Psoas muscle (tissue), 8 donors: Measurements from ENCODE around the gene MIPEP. TPM values are rescaled to one million over a fixed set of nuclear protein-coding genes. Genes with fewer than 3 reads are reported as not detected.

Source experiments
- ATAC-seq, 4 donors: fragments of 200-7000 bp; cut with Tn5 transposase; one replicate each; pipeline ENCODE4 v1.9.1; 2020; ENCODE audit warnings: moderate library complexity in 3 of 4, mild to moderate bottlenecking in 2 of 4
- DNase-seq, 2 donors: peaks; one replicate each; pipeline ENCODE4 v3.0.0-alpha.2; 2020
- H3K27ac ChIP-seq: fragments of 200-600 bp; one replicate; pipeline ENCODE4 v1.8.0; 2022
- H3K27me3 ChIP-seq, 3 donors: fragments of 200-600 bp in 1 of 3; one replicate each; pipeline versions ENCODE4 v1.6.1 to v1.8.0; 2013 to 2022; ENCODE audit warnings: low read length in 2 of 3, mild to moderate bottlenecking in 2 of 3, moderate library complexity in 1 of 3; ENCODE audit not compliant: insufficient read depth in 3 of 3
- H3K36me3 ChIP-seq, 2 donors: fragments of 200-600 bp in 1 of 2; one replicate each; pipeline versions ENCODE4 v1.6.1 to v1.8.0; 2013 to 2022; ENCODE audit warnings: low read depth in 1 of 2, mild to moderate bottlenecking in 1 of 2, moderate library complexity in 1 of 2; ENCODE audit not compliant: insufficient read depth in 1 of 2
- H3K4me1 ChIP-seq: fragments of 200-600 bp; one replicate; pipeline ENCODE4 v1.8.0; 2022
- H3K4me3 ChIP-seq: fragments of 200-600 bp; one replicate; pipeline ENCODE4 v1.8.0; 2022; ENCODE audit warnings: mild to moderate bottlenecking
- H3K9me3 ChIP-seq: fragments of 200-600 bp; one replicate; pipeline ENCODE4 v1.8.0; 2022
- WGBS, 3 donors: extraction: QIAGEN DNeasy Blood & Tissue Kit; methylation state at CpG; one replicate each; pipeline versions ENCODE4 v1.1.6 to v1.1.7; 2013; 5-methylcytosine and 5-hydroxymethylcytosine counted together
- intact Hi-C, 2 donors: fragments of 100-400 bp; cut with DNase I; formaldehyde crosslinking; loops; one replicate each; pipeline versions ENCODE4 v1.11.0 to v1.14.2; 2022
- polyA plus RNA-seq, 3 donors: library from polyadenylated mRNA; stranded (reverse); fragments of 200-250 nt; gene quantifications; one replicate each; pipeline ENCODE4 v1.2.3, GENCODE V29; 2013
- total RNA-seq, 4 donors: library from RNA; stranded (reverse); fragmentation: NEBNext Ultra II Directional in 2 of 4; extraction: Animal tissue kit (Norgen Biotek cat#: 25700) in 2 of 4; gene quantifications; one replicate each; pipeline versions ENCODE4 v1.2.1 to v1.2.4, GENCODE V29; 2021 to 2023
- TF ChIP-seq, protein P1 (sequence below): fragments of 200-600 bp; IDR thresholded peaks from one replicate; pipeline ENCODE4 v1.8.0; 2022; ENCODE audit warnings: antibody characterized with exemption
- donor health status: healthy with polysubstance abuse.
- donor health status: DM: no; HTN: no; CAD: no; lungs with moderate emphysema.
- donor health status: Bipolar disorder and iron deficiency.
- donor health status: healthy.
- donor health status: DM: yes; HTN: yes; CAD: no.
- donor health status: DM: no; HTN: no; CAD: no.
- donor health status: DM: no; HTN: no; CAD: no.
- donor health status: DM: yes; HTN: yes; CAD: no.

The MIPEP gene
- total and polyA plus RNA-seq, 7 donors = 13.3 to 28.2 (median 17.0) TPM

DNA sequence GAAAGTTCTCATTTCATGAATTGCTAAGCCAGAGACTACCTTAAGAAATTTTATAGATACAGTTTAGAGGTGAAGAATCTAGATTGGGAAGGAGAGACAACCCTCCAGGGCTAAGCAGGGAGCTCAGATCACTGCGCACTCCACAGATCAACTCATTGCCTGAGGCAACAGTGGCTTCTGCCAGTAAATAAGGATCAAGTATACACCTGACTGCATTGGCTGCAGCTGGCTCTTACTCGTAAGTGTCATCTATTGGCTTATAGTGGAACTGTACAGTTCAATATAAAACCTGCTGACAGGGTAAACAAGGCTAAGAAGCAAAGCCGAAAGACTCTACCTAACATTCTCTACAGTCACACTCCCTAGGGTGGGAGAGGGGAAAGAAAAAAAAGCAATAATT, 26.1 kb upstream of the MIPEP start:
- ATAC-seq (no peak), DNase-seq (no peak)
- 71 to 92% (median 85%) methylated on average over 3 of the region's 3 CpGs for WGBS, 3 donors
- H3K4me3 ChIP-seq = no peak overlapping the region
- TF ChIP-seq, protein P1, sequence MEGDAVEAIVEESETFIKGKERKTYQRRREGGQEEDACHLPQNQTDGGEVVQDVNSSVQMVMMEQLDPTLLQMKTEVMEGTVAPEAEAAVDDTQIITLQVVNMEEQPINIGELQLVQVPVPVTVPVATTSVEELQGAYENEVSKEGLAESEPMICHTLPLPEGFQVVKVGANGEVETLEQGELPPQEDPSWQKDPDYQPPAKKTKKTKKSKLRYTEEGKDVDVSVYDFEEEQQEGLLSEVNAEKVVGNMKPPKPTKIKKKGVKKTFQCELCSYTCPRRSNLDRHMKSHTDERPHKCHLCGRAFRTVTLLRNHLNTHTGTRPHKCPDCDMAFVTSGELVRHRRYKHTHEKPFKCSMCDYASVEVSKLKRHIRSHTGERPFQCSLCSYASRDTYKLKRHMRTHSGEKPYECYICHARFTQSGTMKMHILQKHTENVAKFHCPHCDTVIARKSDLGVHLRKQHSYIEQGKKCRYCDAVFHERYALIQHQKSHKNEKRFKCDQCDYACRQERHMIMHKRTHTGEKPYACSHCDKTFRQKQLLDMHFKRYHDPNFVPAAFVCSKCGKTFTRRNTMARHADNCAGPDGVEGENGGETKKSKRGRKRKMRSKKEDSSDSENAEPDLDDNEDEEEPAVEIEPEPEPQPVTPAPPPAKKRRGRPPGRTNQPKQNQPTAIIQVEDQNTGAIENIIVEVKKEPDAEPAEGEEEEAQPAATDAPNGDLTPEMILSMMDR = no peak
- H3K4me1 ChIP-seq = no peaks in the 10 kb centered on the region
- H3K27ac ChIP-seq = no peak overlapping the region
- intact Hi-C loops = no loop called here
- no peaks in the 10 kb centered on the region for H3K9me3 ChIP-seq
- H3K27me3 ChIP-seq = peaks cover 0 to 13% (median 0%) of the 10 kb centered on the region in 3 donors
- no peaks in the 10 kb centered on the region for H3K36me3 ChIP-seq

DNA sequence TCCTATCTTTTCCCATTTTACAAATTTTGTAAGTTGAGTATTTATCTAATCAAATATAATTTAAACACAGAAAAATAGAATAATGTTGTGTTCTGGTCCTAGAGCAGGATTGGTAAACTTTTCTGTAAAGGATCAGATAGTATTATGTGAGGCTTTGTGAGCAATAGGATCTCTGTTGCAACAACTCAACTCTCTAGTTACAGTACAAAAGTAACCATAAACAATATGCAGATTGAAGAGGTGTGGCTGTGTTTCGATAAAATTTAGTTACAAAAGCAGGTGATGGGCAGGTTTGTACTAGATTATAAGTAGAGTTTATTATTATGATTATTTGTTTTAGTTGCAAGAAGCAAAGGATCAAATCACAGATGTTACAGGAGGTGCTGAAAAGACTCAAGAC, 23.3 kb upstream of the MIPEP start:
- no peak for ATAC-seq
- peaks cover 0 to 5% (median 0%) of the 10 kb centered on the region in 3 donors for H3K27me3 ChIP-seq
- WGBS, 3 donors = 72 to 78% (median 76%) methylated on average over 1 of the region's 1 CpG

DNA sequence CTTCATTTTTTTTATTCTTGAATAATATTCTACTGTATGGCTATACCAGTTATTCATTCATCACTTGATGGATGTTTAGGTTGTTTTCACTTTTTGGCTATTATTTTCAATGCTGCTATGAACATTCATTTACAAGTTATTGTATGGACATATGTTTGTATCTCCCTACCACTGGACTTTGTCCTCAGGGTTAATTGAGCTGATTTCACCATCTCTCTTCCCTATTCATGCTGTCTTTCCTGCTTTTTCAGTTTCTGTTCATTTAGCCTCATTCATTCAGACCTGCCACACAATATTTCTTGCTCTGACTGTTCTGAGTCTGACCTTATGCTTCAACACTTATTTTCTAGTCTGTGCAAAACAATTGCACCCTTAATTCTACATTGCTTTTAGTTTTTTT, 20.4 kb upstream of the MIPEP start:
- Histone ChIP-seq H3K9me3 (no peaks in the 10 kb centered on the region), H3K4me3 (no peak overlapping the region), H3K36me3 (no peaks in the 10 kb centered on the region), H3K27me3 (peaks cover 0 to 5% (median 0%) of the 10 kb centered on the region in 3 donors), H3K27ac (no peak overlapping the region), H3K4me1 (no peaks in the 10 kb centered on the region)
- TF ChIP-seq, protein P1 = no peak
- no peak for DNase-seq
- ATAC-seq = no peak
- intact Hi-C loops = no loop called here

More for the DNA sequence above, 23.3 kb upstream of the MIPEP start:
- TF ChIP-seq, protein P1 = no peak
- Histone ChIP-seq H3K36me3 (no peaks in the 10 kb centered on the region), H3K4me3 (no peak overlapping the region), H3K9me3 (no peaks in the 10 kb centered on the region), H3K4me1 (no peaks in the 10 kb centered on the region), H3K27ac (no peak overlapping the region)
- DNase-seq = no peak
- intact Hi-C loops = no loop called here

DNA sequence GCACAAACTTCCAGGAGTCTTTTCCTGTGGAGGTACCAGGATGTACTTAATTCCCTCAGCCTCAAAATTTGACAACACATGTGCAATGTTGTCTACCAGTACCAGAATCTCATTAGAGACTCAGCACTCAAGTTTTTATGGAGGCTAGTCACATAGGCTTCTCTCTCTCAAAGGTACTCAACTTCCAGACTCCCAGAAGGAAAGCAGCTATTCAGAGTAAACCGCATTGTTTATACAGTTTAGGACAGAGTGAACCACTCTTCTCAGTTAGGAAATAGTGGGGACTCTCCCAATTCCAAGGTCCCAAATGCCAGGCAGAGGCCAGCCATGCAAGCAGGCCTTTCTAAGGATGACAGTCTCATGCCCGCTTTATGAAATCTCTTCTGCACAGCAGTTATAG, 16.6 kb upstream of the MIPEP start:
- DNase-seq = no peak
- WGBS, 3 donors = 94% methylated on average over 2 of the region's 2 CpGs
- H3K36me3 ChIP-seq = no peaks in the 10 kb centered on the region
- H3K4me1 ChIP-seq = no peaks in the 10 kb centered on the region
- H3K27ac ChIP-seq = no peak overlapping the region
- TF ChIP-seq, protein P1 = no peak
- intact Hi-C loops = no loop called here
- H3K9me3 ChIP-seq = no peaks in the 10 kb centered on the region
- ATAC-seq = no peak
- peaks cover 0 to 40% (median 13%) of the 10 kb centered on the region in 3 donors for H3K27me3 ChIP-seq
- H3K4me3 ChIP-seq = no peak overlapping the region

DNA sequence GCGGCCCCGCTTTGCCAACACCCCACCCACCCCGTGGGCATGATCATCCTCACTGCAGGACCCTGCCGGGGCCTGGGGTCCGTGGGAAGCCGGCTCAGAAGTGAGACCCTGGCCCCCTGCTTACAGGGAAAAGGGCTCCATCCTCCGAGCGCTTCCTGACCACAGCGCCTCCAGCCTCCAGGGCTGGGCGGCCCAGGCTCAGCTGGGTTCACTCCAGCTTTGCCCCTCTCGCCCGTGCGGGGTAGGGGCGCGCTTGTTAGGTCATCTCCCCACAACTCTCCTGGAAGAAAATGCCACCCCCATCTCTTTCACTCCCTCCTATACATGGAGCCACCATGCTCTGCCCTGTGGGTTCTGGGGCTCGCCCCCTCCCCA, 14.7 kb upstream of the MIPEP start:
- Histone ChIP-seq H3K9me3 (no peaks in the 10 kb centered on the region), H3K27ac (no peak overlapping the region), H3K4me1 (no peaks in the 10 kb centered on the region), H3K36me3 (no peaks in the 10 kb centered on the region), H3K27me3 (peaks cover 0 to 40% (median 13%) of the 10 kb centered on the region in 3 donors), H3K4me3 (peak overlapping the region; percentile 43)
- ATAC-seq = no peak
- intact Hi-C loops = no loop called here
- WGBS, 3 donors = 57 to 67% (median 65%) methylated on average over 16 of the region's 16 CpGs
- no peak for DNase-seq
- TF ChIP-seq, protein P1 = no peak
